HG03060 (cell line): ENCODE data around the gene CDC42EP4.

Experiments used
- ATAC-seq: cut with Tn5 transposase; IDR thresholded peaks from one replicate; pipeline ENCODE4 v1.9.1; 2021; ENCODE audit warnings: low read depth, moderate number of reproducible peaks; ENCODE audit not compliant: unreplicated experiment

CDC42EP4 gene

GRCh38 chr17:73311781-73312641 is at the start of gene CDC42EP4:
Gene CDC42EP4 (minus strand): TSS chr17:73312001. CDS start chr17:73286500, 25,501 bp downstream.
- peak; percentile 54 for ATAC-seq

GRCh38 chr17:73360961-73361761 is 49.4 kb upstream of the CDC42EP4 start:
- no peak for ATAC-seq

- ATAC-seq = no peak
These were observed 48.2 kb upstream of the CDC42EP4 start for GRCh38 chr17:73359987-73360410.

- no peak for ATAC-seq
These were observed 47.6 kb upstream of the CDC42EP4 start for GRCh38 chr17:73359352-73359751.

- no peak for ATAC-seq
These were observed 46.9 kb upstream of the CDC42EP4 start for GRCh38 chr17:73358668-73359067.

GRCh38 chr17:73357981-73358380 is 46.2 kb upstream of the CDC42EP4 start:
- ATAC-seq = no peak

GRCh38 chr17:73357318-73357717 is 45.5 kb upstream of the CDC42EP4 start:
- ATAC-seq = no peak

GRCh38 chr17:73356561-73357170 is 44.9 kb upstream of the CDC42EP4 start:
- ATAC-seq = no peak

- ATAC-seq = no peak
These were observed 42.9 kb upstream of the CDC42EP4 start for GRCh38 chr17:73354423-73355284.

GRCh38 chr17:73352261-73352660 is 40.5 kb upstream of the CDC42EP4 start:
- no peak for ATAC-seq

- ATAC-seq = no peak
These were observed 40.0 kb upstream of the CDC42EP4 start for GRCh38 chr17:73351764-73352163.

- ATAC-seq = no peak
These were observed 39.1 kb upstream of the CDC42EP4 start for GRCh38 chr17:73350864-73351263.

- ATAC-seq = no peak
These were observed 37.8 kb upstream of the CDC42EP4 start for GRCh38 chr17:73349647-73350046.

GRCh38 chr17:73349138-73349537 is 37.3 kb upstream of the CDC42EP4 start:
- no peak for ATAC-seq

- no peak for ATAC-seq
These were observed 37.0 kb upstream of the CDC42EP4 start for GRCh38 chr17:73348829-73349095.

- no peak for ATAC-seq
These were observed 36.4 kb upstream of the CDC42EP4 start for GRCh38 chr17:73348018-73348828.

- ATAC-seq = no peak
These were observed 35.5 kb upstream of the CDC42EP4 start for GRCh38 chr17:73347351-73347750.

- no peak for ATAC-seq
These were observed 34.8 kb upstream of the CDC42EP4 start for GRCh38 chr17:73346501-73347162.
